ENCODE measurements around the gene PPT2. TPM values are rescaled to one million over a fixed set of nuclear protein-coding genes. Genes with fewer than 3 reads are reported as not detected.
A peak's percentile ranks its signal among the peaks of the same experiment; 100 is the strongest.

The PPT2 gene
- total RNA-seq, 1 experiment from 2014 or later = 30.0 TPM

- H3K27ac Mint-ChIP-seq = peak overlapping the region; percentile 3
- POLR2A ChIA-PET = interaction anchor here (0.6 to 1.5 kb wide), 4 partner anchors 17 to 98 kb away, joined by 3 to 6 read pairs (median 4); partner anchors contain the start of gene ATF6B
- no peak overlapping the region for H3K4me3 Mint-ChIP-seq
- peaks cover 38% of the 10 kb centered on the region for H3K4me1 Mint-ChIP-seq
- CTCF ChIA-PET = interaction anchor here (0.9 to 1.1 kb wide), 2 partner anchors 14 to 16 kb away, joined by 3 read pairs; partner anchors contain the start of gene FKBPL
- H3K36me3 Mint-ChIP-seq = no peaks in the 10 kb centered on the region
- TF ChIP-seq GABPB1 (CRISPR knock-in tag; IDR thresholded peaks at IDR 0.05) (peak; percentile 90), ZNF317 (CRISPR knock-in tag; IDR thresholded peaks at IDR 0.05; ENCODE audit: borderline replicate concordance, low read depth) (no peak), JUN (CRISPR knock-in tag; IDR thresholded peaks at IDR 0.05) (no peak), ZNF671 (CRISPR knock-in tag; IDR thresholded peaks at IDR 0.05) (no peak), GRHL2 (CRISPR knock-in tag; IDR thresholded peaks at IDR 0.05; ENCODE audit: insufficient replicate concordance, severe bottlenecking) (no peak)
- TF ChIP-seq, protein P1, sequence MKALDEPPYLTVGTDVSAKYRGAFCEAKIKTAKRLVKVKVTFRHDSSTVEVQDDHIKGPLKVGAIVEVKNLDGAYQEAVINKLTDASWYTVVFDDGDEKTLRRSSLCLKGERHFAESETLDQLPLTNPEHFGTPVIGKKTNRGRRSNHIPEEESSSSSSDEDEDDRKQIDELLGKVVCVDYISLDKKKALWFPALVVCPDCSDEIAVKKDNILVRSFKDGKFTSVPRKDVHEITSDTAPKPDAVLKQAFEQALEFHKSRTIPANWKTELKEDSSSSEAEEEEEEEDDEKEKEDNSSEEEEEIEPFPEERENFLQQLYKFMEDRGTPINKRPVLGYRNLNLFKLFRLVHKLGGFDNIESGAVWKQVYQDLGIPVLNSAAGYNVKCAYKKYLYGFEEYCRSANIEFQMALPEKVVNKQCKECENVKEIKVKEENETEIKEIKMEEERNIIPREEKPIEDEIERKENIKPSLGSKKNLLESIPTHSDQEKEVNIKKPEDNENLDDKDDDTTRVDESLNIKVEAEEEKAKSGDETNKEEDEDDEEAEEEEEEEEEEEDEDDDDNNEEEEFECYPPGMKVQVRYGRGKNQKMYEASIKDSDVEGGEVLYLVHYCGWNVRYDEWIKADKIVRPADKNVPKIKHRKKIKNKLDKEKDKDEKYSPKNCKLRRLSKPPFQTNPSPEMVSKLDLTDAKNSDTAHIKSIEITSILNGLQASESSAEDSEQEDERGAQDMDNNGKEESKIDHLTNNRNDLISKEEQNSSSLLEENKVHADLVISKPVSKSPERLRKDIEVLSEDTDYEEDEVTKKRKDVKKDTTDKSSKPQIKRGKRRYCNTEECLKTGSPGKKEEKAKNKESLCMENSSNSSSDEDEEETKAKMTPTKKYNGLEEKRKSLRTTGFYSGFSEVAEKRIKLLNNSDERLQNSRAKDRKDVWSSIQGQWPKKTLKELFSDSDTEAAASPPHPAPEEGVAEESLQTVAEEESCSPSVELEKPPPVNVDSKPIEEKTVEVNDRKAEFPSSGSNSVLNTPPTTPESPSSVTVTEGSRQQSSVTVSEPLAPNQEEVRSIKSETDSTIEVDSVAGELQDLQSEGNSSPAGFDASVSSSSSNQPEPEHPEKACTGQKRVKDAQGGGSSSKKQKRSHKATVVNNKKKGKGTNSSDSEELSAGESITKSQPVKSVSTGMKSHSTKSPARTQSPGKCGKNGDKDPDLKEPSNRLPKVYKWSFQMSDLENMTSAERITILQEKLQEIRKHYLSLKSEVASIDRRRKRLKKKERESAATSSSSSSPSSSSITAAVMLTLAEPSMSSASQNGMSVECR (CRISPR knock-in tag; IDR thresholded peaks at IDR 0.05; ENCODE audit: borderline replicate concordance) = no peak
- TF ChIP-seq, protein P2, sequence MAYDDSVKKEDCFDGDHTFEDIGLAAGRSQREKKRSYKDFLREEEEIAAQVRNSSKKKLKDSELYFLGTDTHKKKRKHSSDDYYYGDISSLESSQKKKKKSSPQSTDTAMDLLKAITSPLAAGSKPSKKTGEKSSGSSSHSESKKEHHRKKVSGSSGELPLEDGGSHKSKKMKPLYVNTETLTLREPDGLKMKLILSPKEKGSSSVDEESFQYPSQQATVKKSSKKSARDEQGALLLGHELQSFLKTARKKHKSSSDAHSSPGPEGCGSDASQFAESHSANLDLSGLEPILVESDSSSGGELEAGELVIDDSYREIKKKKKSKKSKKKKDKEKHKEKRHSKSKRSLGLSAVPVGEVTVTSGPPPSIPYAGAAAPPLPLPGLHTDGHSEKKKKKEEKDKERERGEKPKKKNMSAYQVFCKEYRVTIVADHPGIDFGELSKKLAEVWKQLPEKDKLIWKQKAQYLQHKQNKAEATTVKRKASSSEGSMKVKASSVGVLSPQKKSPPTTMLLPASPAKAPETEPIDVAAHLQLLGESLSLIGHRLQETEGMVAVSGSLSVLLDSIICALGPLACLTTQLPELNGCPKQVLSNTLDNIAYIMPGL (CRISPR knock-in tag; IDR thresholded peaks at IDR 0.05) = no peak
- TF ChIP-seq, protein P3, sequence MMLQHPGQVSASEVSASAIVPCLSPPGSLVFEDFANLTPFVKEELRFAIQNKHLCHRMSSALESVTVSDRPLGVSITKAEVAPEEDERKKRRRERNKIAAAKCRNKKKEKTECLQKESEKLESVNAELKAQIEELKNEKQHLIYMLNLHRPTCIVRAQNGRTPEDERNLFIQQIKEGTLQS (CRISPR knock-in tag; conservative IDR thresholded peaks at IDR 0.05) = no peak
- TF ChIP-seq, protein P4, sequence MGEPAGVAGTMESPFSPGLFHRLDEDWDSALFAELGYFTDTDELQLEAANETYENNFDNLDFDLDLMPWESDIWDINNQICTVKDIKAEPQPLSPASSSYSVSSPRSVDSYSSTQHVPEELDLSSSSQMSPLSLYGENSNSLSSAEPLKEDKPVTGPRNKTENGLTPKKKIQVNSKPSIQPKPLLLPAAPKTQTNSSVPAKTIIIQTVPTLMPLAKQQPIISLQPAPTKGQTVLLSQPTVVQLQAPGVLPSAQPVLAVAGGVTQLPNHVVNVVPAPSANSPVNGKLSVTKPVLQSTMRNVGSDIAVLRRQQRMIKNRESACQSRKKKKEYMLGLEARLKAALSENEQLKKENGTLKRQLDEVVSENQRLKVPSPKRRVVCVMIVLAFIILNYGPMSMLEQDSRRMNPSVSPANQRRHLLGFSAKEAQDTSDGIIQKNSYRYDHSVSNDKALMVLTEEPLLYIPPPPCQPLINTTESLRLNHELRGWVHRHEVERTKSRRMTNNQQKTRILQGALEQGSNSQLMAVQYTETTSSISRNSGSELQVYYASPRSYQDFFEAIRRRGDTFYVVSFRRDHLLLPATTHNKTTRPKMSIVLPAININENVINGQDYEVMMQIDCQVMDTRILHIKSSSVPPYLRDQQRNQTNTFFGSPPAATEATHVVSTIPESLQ (CRISPR knock-in tag; IDR thresholded peaks at IDR 0.05) = no peak
- peaks cover 47% of the 10 kb centered on the region for H3K27me3 Mint-ChIP-seq (ENCODE audit: low read depth)
- H3K9me3 Mint-ChIP-seq = no peaks in the 10 kb centered on the region
- DNase-seq (ENCODE audit: low spot score) (no peak), ATAC-seq (no peak)
These were observed 7.7 kb upstream of the PPT2 start for GRCh38 chr6:32146287-32146686.

DNA sequence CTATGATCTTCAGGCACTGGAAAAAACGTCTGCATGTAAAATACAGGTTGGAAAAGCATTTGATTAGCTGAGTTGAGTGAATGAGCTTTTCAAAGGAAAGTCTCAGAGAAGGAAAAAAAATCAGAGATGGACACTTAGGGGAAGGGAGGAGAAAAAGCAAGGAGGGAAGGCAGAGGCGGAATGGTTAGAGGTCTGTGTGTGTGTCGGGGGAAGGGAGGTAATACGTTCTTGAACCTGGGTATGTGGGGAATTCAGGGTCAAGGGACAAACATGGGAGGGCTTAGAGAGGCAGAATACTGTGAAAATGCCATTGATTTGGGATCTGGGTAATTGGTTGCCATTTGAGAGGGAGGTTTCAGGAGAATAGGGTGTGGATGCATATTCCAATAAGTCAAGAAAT, 7.3 kb upstream of the PPT2 start:
- ChIA-PET POLR2A (interaction anchor here (0.6 to 1.5 kb wide), 4 partner anchors 18 to 99 kb away, joined by 3 to 6 read pairs (median 4); partner anchors contain the start of gene ATF6B), CTCF (interaction anchor here (0.9 to 1.1 kb wide), 2 partner anchors 15 to 16 kb away, joined by 3 read pairs; partner anchors contain the start of gene FKBPL)
- peaks cover 51% of the 10 kb centered on the region for H3K27me3 Mint-ChIP-seq (ENCODE audit: low read depth)
- DNase-seq (ENCODE audit: low spot score) (no peak), ATAC-seq (no peak)
- no peak overlapping the region; the same call in 1 of the 2 replicates for H3K4me3 Mint-ChIP-seq
- TF ChIP-seq PRDM15 (CRISPR knock-in tag; IDR thresholded peaks at IDR 0.05) = peak; percentile 55
- no peak for TF ChIP-seq KAT7 (CRISPR knock-in tag; IDR thresholded peaks at IDR 0.05; ENCODE audit: borderline replicate concordance)
- H3K4me1 Mint-ChIP-seq = peaks cover 40% of the 10 kb centered on the region
- no peaks in the 10 kb centered on the region for H3K36me3 Mint-ChIP-seq
- peak overlapping the region; percentile 3; the same call in 1 of the 2 replicates for H3K27ac Mint-ChIP-seq
- H3K9me3 Mint-ChIP-seq = no peaks in the 10 kb centered on the region

Data from WTC11 (cell line).